DMS153 treated with DMSO at 0.1 percent for 48 hours (cell line): Measurements from ENCODE around the gene SLC27A3.

ENCODE experiments used
- DNase-seq: peaks from one replicate; lab custom pipeline; 2025; ENCODE audit not compliant: unreplicated experiment; lab: John Stamatoyannopoulos, UW

SLC27A3 gene

GRCh38 chr1:153774780-153775457 is at the start of gene SLC27A3:
Gene SLC27A3, plus strand, starts transcription at chr1:153775407. Its CDS starts 91 bp downstream, at chr1:153775498.
- DNase-seq: peak; percentile 81

GRCh38 chr1:153727463-153728304 is 47.5 kb upstream of the SLC27A3 start, which contains the start of gene INTS3:
Gene INTS3, plus strand, starts transcription at chr1:153728050. Its CDS starts 585 bp downstream, at chr1:153728635.
- DNase-seq: peak; percentile 100

- DNase-seq: peak; percentile 52
Observed at GRCh38 chr1:153728305-153729066, 46.7 kb upstream of the SLC27A3 start.

- DNase-seq: no peak
Observed at GRCh38 chr1:153730468-153730988, 44.7 kb upstream of the SLC27A3 start.

- DNase-seq: peak; percentile 67
Observed at GRCh38 chr1:153733970-153734369, 41.2 kb upstream of the SLC27A3 start.

- no peak for DNase-seq
Observed at GRCh38 chr1:153734396-153735089, 40.7 kb upstream of the SLC27A3 start.

- no peak for DNase-seq
Observed at GRCh38 chr1:153735090-153735420, 40.2 kb upstream of the SLC27A3 start.

GRCh38 chr1:153741986-153742385 is 33.2 kb upstream of the SLC27A3 start:
- no peak for DNase-seq

GRCh38 chr1:153742411-153743142 is 32.6 kb upstream of the SLC27A3 start:
- no peak for DNase-seq

- no peak for DNase-seq
Observed at GRCh38 chr1:153745417-153745816, 29.8 kb upstream of the SLC27A3 start.

- no peak for DNase-seq
Observed at GRCh38 chr1:153746174-153746573, 29.0 kb upstream of the SLC27A3 start.

GRCh38 chr1:153748903-153749302 is 26.3 kb upstream of the SLC27A3 start:
- DNase-seq: no peak

- DNase-seq: peak; percentile 86
Observed at GRCh38 chr1:153749408-153750005, 25.7 kb upstream of the SLC27A3 start.

GRCh38 chr1:153750026-153750995 is 24.9 kb upstream of the SLC27A3 start:
- no peak for DNase-seq

GRCh38 chr1:153752072-153752471 is 23.1 kb upstream of the SLC27A3 start:
- DNase-seq: no peak

- no peak for DNase-seq
Observed at GRCh38 chr1:153752571-153753195, 22.5 kb upstream of the SLC27A3 start.

GRCh38 chr1:153754266-153754665 is 20.9 kb upstream of the SLC27A3 start:
- no peak for DNase-seq

- no peak for DNase-seq
Observed at GRCh38 chr1:153760440-153760839, 14.8 kb upstream of the SLC27A3 start.
